Suprapubic skin (tissue), 4 donors: ENCODE measurements around the gene ASB18.

ENCODE experiments used
- EP300 ChIP-seq: sonication (generic); formaldehyde crosslinking; IDR thresholded peaks from one replicate; pipeline ENCODE4 v1.6.1; 2017; ENCODE audit warnings: antibody characterized with exemption
- POLR2A ChIP-seq, 2 donors: fragments of 450-650 bp; IDR thresholded peaks; one replicate each; pipeline ENCODE4 v1.6.1; 2017; ENCODE audit warnings: antibody characterized with exemption in 2 of 2, mild to moderate bottlenecking in 2 of 2, moderate library complexity in 2 of 2
- POLR2AphosphoS5 ChIP-seq, 3 donors: sonication (generic); formaldehyde crosslinking; IDR thresholded peaks; one replicate each; pipeline ENCODE4 v1.6.1; 2017; ENCODE audit warnings: antibody characterized with exemption in 3 of 3
- TF ChIP-seq, protein P1 (sequence below), 2 donors: fragments of 200-600 bp in 1 of 2; fragments of 450-650 bp in 1 of 2; sonication (generic) in 1 of 2; IDR thresholded peaks; one replicate each; pipeline ENCODE4 v1.5.1; 2016 to 2019; ENCODE audit warnings: antibody characterized with exemption in 2 of 2, mild to moderate bottlenecking in 1 of 2, moderate library complexity in 1 of 2

DNA sequence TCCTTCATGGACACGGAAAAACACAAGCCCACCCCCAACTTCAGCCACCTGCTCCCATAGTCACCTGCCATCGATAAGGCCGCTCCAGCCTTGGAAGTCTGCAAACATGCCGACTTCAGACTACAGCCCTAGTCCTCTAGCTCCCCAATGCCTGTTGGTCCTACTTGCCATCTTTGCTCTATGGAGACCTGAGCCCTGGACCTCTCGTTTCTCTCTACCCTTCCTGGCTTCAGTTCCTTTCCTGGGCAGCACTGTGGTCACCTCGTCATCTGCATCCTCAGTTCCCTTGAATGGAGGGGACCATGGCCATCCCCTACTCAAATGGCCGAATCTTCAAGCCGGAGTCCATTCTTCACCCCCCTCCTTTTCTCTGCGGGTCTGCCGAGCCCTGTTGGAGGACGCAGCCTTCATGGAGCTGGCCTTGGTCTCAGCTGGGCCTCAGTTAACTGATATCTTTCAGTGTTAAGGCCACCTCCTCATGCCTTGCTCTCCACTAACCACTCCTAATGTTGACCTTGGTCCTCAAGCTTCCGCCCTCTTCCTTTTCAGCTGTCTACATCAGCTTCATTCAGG is 48.4 kb downstream of the ASB18 start:
- TF ChIP-seq, protein P1, sequence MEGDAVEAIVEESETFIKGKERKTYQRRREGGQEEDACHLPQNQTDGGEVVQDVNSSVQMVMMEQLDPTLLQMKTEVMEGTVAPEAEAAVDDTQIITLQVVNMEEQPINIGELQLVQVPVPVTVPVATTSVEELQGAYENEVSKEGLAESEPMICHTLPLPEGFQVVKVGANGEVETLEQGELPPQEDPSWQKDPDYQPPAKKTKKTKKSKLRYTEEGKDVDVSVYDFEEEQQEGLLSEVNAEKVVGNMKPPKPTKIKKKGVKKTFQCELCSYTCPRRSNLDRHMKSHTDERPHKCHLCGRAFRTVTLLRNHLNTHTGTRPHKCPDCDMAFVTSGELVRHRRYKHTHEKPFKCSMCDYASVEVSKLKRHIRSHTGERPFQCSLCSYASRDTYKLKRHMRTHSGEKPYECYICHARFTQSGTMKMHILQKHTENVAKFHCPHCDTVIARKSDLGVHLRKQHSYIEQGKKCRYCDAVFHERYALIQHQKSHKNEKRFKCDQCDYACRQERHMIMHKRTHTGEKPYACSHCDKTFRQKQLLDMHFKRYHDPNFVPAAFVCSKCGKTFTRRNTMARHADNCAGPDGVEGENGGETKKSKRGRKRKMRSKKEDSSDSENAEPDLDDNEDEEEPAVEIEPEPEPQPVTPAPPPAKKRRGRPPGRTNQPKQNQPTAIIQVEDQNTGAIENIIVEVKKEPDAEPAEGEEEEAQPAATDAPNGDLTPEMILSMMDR (IDR thresholded peaks at IDR 0.05) = no peak
- TF ChIP-seq POLR2AphosphoS5 (IDR thresholded peaks at IDR 0.05) (no peak), POLR2A (IDR thresholded peaks at IDR 0.05) (no peak), EP300 (no peak)
